GM23338 (cell line): ENCODE data around the gene LRRC3C. TPM values are rescaled to one million over a fixed set of nuclear protein-coding genes. Genes with fewer than 3 reads are reported as not detected.
A peak's percentile ranks its signal among the peaks of the same experiment; 100 is the strongest.

Experiments used
- ATAC-seq: fragments of 200-7000 bp; cut with Tn5 transposase; 3 replicates; pipeline ENCODE4 v1.9.1; 2020
- DNase-seq: peaks from one replicate; pipeline ENCODE4 v3.0.0-alpha.2; 2015; ENCODE audit warnings: low spot score
- H2AFZ ChIP-seq: fragments of 200-600 bp; sonication (generic); 2 replicates; pipeline ENCODE4 v1.8.0; 2016; ENCODE audit warnings: antibody characterized with exemption, mild to moderate bottlenecking, moderate library complexity
- H3F3A ChIP-seq: fragments of 200-600 bp; sonication (generic); replicated peaks from 2 replicates; pipeline ENCODE4 v1.8.0; 2017; ENCODE audit warnings: antibody characterized with exemption, mixed run types, low read depth
- H3K27ac ChIP-seq: fragments of 200-600 bp; sonication (generic); 2 replicates; pipeline ENCODE4 v1.6.1; 2016; ENCODE audit warnings: low read depth
- H3K27me3 ChIP-seq: fragments of 200-600 bp; sonication (generic); 2 replicates; pipeline ENCODE4 v1.8.0; 2016; ENCODE audit warnings: mild to moderate bottlenecking, mixed run types, moderate library complexity; ENCODE audit not compliant: insufficient read depth
- H3K36me3 ChIP-seq: fragments of 200-600 bp; sonication (generic); 2 replicates; pipeline ENCODE4 v1.8.0; 2016; ENCODE audit warnings: mild to moderate bottlenecking; ENCODE audit not compliant: insufficient read depth
- H3K4me1 ChIP-seq: fragments of 200-600 bp; sonication (generic); 2 replicates; pipeline ENCODE4 v1.8.0; 2016; ENCODE audit warnings: mild to moderate bottlenecking, moderate library complexity; ENCODE audit not compliant: insufficient read depth
- H3K4me2 ChIP-seq: fragments of 200-600 bp; sonication (generic); 2 replicates; pipeline ENCODE4 v1.7.1; 2017; ENCODE audit warnings: mixed run types
- H3K4me3 ChIP-seq: fragments of 200-600 bp; sonication (generic); 2 replicates; pipeline ENCODE4 v1.6.1; 2016; ENCODE audit warnings: mixed run types
- H3K79me2 ChIP-seq: fragments of 200-600 bp; sonication (generic); replicated peaks from 2 replicates; pipeline ENCODE4 v1.8.0; 2017; ENCODE audit warnings: mild to moderate bottlenecking; ENCODE audit not compliant: insufficient read depth
- H3K9me2 ChIP-seq: fragments of 200-600 bp; sonication (generic); 2 replicates; pipeline ENCODE4 v1.8.0; 2017; ENCODE audit not compliant: insufficient read depth
- H4K20me1 ChIP-seq: fragments of 200-600 bp; sonication (generic); replicated peaks from 2 replicates; pipeline ENCODE4 v1.8.0; 2017; ENCODE audit warnings: mild to moderate bottlenecking; ENCODE audit not compliant: insufficient read depth
- H3K27ac Mint-ChIP-seq: 2 replicates; pipeline ENCODE4 v1.8.0; 2020; ENCODE audit warnings: inconsistent platforms, mild to moderate bottlenecking, moderate library complexity, mixed read lengths
- H3K27me3 Mint-ChIP-seq: 3 replicates; pipeline ENCODE4 v1.8.0; 2022; ENCODE audit warnings: low read depth, mild to moderate bottlenecking, moderate library complexity, mixed read lengths, inconsistent platforms; ENCODE audit not compliant: insufficient read depth, poor library complexity
- H3K36me3 Mint-ChIP-seq: 3 replicates; pipeline ENCODE4 v1.8.0; 2021; ENCODE audit warnings: low read depth, mild to moderate bottlenecking, inconsistent platforms, moderate library complexity, mixed read lengths
- H3K4me1 Mint-ChIP-seq: 3 replicates; pipeline ENCODE4 v1.8.0; 2020; ENCODE audit warnings: mild to moderate bottlenecking, inconsistent platforms, mixed read lengths
- H3K4me3 Mint-ChIP-seq: 3 replicates; pipeline ENCODE4 v1.8.0; 2021; ENCODE audit warnings: moderate library complexity, mild to moderate bottlenecking, inconsistent platforms, mixed read lengths
- H3K9me3 Mint-ChIP-seq: 3 replicates; pipeline ENCODE4 v1.8.0; 2020; ENCODE audit warnings: moderate library complexity, mild to moderate bottlenecking, inconsistent platforms, mixed read lengths
- CREB1 ChIP-seq: fragments of 250-450 bp; sonication (Bioruptor Pico); IDR thresholded peaks from 2 replicates; pipeline ENCODE4 v1.5.0; 2020; ENCODE audit warnings: low read depth, mild to moderate bottlenecking, moderate library complexity
- EZH2 ChIP-seq: fragments of 200-600 bp; sonication (generic); IDR thresholded peaks from one replicate; pipeline ENCODE4 v1.8.0; 2017; ENCODE audit warnings: antibody characterized with exemption, mild to moderate bottlenecking, low read depth; ENCODE audit not compliant: unreplicated experiment
- EZH2phosphoT487 ChIP-seq: fragments of 200-600 bp; sonication (generic); IDR thresholded peaks from one replicate; pipeline ENCODE4 v1.8.1; 2018; ENCODE audit warnings: antibody characterized with exemption; ENCODE audit not compliant: unreplicated experiment
- POLR2AphosphoS5 ChIP-seq: IDR thresholded peaks from 2 replicates; pipeline ENCODE4 v1.6.1; 2016; ENCODE audit warnings: antibody characterized with exemption, low read depth
- STAT1 ChIP-seq: IDR thresholded peaks from one replicate; pipeline ENCODE4 v1.6.1; 2016; ENCODE audit warnings: antibody characterized with exemption; ENCODE audit not compliant: unreplicated experiment
- polyA plus RNA-seq: library from polyadenylated mRNA; unstranded; fragments of >200 nt; fragmentation: Nextera tagmentation; extraction: Ambion mirVana; gene quantifications from 2 replicates; pipeline ENCODE4 v1.2.1, GENCODE V29; 2016
- total RNA-seq: library from RNA; depleted of rRNA; stranded (reverse); fragments of >200 nt; shearing (Covaris generic); gene quantifications from 2 replicates; pipeline ENCODE4 v1.2.3, GENCODE V29; 2014
- TF ChIP-seq, protein P1 (sequence below): IDR thresholded peaks from 2 replicates; pipeline ENCODE4 v1.6.1; 2016; ENCODE audit warnings: antibody characterized with exemption

Gene LRRC3C
- total and polyA plus RNA-seq, 2 experiments from 2014 or later = 0.24 TPM; not detected in 1

DNA sequence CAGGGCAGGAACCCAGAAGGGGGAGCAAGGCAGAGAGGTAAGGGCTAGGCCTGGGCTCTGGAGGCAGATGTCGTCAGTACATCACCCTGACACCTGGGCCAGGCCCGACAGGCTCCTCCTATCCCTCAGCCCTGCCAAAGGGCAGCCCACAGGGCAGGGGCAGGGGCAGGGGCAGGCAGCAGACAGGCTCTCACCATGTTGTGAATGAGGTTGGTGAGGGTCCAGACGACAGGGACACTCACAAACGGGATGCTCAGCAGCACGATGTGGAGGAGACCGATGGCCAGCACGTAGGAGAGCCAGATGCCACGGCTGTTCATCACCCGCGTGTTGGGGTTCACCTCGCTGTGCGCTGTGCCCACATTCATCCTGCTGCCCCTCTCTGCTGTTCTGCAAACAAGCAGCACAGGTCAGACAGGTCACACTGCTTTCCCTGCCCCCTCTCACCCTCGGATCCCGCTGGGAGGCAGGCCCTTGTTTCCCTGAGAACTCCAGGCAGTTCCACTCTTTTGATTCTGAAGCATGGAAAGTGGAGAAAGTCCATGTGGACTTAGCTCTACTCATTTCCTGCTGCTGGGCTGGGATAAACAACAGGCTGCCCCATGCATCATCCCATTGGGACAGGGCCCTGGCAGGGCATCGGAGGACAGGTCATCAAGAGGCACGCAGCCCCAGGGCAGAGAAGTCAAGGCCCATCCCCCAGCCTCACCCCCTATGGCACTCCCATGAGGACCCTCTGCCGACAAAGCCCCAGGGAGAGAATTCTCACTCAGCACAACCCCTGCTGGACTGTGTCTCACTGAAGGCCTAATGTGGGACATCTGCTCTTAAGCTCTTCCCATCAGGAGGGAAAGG lies 3.5 kb upstream of the LRRC3C start:
- H3K4me3 Mint-ChIP-seq = peak overlapping the region; percentile 55
- Histone ChIP-seq H3K27ac (no peak overlapping the region), H2AFZ (no peak overlapping the region), H3F3A (peaks cover 7% of the 10 kb centered on the region), H3K9me2 (no peaks in the 10 kb centered on the region), H3K4me2 (peak overlapping the region; percentile 20; the same call in 1 of the 2 replicates), H3K4me3 (no peak overlapping the region), H3K27me3 (no peaks in the 10 kb centered on the region), H3K36me3 (peaks cover 5% of the 10 kb centered on the region; the same call in 1 of the 2 replicates), H3K4me1 (peaks cover 15% of the 10 kb centered on the region), H3K79me2 (peaks cover 32% of the 10 kb centered on the region), H4K20me1 (peaks cover 17% of the 10 kb centered on the region)
- peaks cover 35% of the 10 kb centered on the region for H3K36me3 Mint-ChIP-seq
- no peak for TF ChIP-seq POLR2AphosphoS5
- TF ChIP-seq EZH2phosphoT487 = no peak
- no peak for TF ChIP-seq EZH2
- no peak for TF ChIP-seq STAT1
- DNase-seq (no peak), ATAC-seq (no peak)
- H3K27ac Mint-ChIP-seq = peak overlapping the region; percentile 78; the same call in 1 of the 2 replicates
- no peaks in the 10 kb centered on the region for H3K9me3 Mint-ChIP-seq
- peaks cover 38% of the 10 kb centered on the region for H3K4me1 Mint-ChIP-seq
- H3K27me3 Mint-ChIP-seq = peaks cover 12% of the 10 kb centered on the region

DNA sequence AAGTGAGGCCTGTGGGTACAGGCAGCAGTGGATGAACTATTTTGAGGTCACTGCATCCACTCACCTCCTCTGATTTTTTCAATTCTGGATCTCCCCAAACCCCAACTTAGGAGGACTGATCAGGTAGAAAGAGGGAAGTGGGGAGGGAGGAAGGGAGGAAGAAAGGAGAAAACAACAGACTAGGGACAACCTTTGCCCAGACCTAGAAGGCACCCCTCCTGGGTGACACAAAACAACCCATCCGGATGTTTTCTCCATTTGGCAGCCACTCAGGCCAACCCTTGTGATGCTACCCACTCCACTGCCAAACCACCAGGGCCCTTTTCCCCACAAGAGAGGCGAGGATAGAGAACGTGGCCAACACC lies 2.9 kb upstream of the LRRC3C start:
- peak overlapping the region; percentile 20; the same call in 1 of the 2 replicates for H3K4me2 ChIP-seq
- H3K36me3 Mint-ChIP-seq = peaks cover 31% of the 10 kb centered on the region
- H2AFZ ChIP-seq = no peak overlapping the region
- no peaks in the 10 kb centered on the region for H3K9me2 ChIP-seq
- DNase-seq (no peak), ATAC-seq (no peak)
- H3K4me1 ChIP-seq = peaks cover 15% of the 10 kb centered on the region
- TF ChIP-seq, protein P1, sequence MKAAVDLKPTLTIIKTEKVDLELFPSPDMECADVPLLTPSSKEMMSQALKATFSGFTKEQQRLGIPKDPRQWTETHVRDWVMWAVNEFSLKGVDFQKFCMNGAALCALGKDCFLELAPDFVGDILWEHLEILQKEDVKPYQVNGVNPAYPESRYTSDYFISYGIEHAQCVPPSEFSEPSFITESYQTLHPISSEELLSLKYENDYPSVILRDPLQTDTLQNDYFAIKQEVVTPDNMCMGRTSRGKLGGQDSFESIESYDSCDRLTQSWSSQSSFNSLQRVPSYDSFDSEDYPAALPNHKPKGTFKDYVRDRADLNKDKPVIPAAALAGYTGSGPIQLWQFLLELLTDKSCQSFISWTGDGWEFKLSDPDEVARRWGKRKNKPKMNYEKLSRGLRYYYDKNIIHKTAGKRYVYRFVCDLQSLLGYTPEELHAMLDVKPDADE = no peak
- TF ChIP-seq CREB1 (CRISPR knock-in tag) = no peak
- no peak for TF ChIP-seq EZH2
- no peaks in the 10 kb centered on the region for H3K9me3 Mint-ChIP-seq
- H3K36me3 ChIP-seq = peaks cover 5% of the 10 kb centered on the region; the same call in 1 of the 2 replicates
- H3K27me3 Mint-ChIP-seq = peaks cover 8% of the 10 kb centered on the region
- H3K79me2 ChIP-seq = peaks cover 32% of the 10 kb centered on the region
- H4K20me1 ChIP-seq = peaks cover 17% of the 10 kb centered on the region
- no peak overlapping the region for H3K27ac ChIP-seq
- peaks cover 42% of the 10 kb centered on the region for H3K4me1 Mint-ChIP-seq
- H3F3A ChIP-seq = peaks cover 7% of the 10 kb centered on the region
- peak overlapping the region; percentile 65; the same call in 1 of the 2 replicates for H3K27ac Mint-ChIP-seq
- no peak overlapping the region; the same call in 1 of the 3 replicates for H3K4me3 Mint-ChIP-seq
- H3K27me3 ChIP-seq = no peaks in the 10 kb centered on the region
- H3K4me3 ChIP-seq = no peak overlapping the region
